GM18517 (cell line): Measurements from ENCODE around the gene SLC26A9.

Source experiments
- ATAC-seq: cut with Tn5 transposase; IDR thresholded peaks from one replicate; pipeline ENCODE4 v1.9.1; 2021; ENCODE audit warnings: mild to moderate bottlenecking, moderate library complexity; ENCODE audit not compliant: unreplicated experiment

Gene SLC26A9

DNA sequence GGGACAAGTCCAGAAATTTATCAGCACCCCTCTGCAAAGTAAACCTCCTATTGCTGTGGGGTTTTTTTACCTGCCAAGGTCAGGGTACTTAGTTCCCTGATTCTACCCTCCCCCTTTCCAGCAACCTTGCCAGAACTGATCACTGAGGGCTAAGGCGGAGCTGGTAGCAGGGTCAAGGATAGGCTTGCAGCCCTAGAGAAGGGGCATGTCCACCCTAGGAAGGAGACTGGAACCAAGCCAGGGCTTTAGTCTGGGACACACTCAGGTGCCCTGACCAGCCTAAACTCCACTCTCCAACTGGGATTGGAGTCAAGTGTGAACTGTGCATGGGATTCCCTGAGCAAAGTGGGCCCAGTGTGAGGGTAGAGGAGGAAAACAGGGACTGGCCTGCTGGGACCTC, 6.5 kb upstream of the SLC26A9 start:
- ATAC-seq, result no peak

DNA sequence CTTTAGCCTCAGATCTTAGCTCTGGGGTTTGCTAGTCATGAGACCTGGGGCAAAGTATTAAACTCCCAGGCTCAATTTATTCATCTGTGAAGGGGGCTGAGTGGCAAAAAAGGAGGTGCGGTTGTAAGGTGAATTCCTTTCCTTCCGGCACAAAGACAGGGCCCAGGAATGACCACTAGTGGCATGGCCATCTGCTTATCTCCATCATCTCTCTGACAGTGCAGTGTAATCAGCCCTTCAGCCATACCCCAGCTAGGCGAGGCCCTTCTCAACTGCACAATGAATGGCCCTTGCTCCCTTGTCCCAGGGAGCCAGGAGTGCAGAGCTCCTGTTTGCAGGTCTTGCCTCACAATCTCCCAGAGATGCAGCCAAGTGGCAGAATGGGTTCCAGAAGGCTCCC, 5.6 kb upstream of the SLC26A9 start:
- ATAC-seq, result no peak

DNA sequence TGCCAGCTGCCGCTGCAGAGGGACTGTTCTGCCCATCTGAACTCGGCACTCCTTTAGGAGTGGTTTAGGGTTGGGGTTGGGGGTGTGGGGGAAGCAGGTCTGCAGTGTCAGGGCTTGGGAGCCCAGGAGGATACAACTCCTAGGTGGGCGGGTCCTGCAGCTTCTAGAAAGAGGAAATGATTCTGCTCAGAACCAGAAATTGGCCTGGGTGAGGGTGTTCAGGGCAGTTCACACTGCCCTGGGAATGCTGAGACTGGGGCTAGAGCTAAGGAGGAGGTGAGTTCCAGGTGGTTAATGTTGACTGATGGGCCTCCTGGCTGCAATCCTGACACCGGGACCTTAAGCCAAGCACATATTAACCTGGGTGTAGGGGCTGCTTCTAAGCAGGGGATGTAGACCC, 4.8 kb upstream of the SLC26A9 start:
- no peak for ATAC-seq

DNA sequence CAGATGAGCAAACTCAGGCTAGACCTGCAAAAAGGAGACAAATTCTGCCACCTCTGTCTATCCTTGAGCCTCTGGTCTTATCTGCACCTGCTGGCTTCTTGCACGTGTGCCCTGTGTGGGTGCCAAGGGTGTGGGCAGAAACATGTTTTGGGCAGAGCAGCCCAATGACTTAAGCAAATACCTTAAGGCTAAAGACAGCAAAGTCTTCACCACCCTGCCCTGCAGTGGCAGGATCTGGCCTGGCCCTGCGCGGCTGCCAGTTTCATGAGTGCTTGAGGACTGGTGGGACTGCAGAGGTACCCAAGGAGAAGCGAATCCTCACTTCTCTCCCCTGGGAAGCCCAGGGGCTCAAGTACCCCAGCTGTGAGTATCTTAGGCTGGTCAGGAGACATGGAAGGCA, 3.8 kb upstream of the SLC26A9 start:
- ATAC-seq, result no peak

DNA sequence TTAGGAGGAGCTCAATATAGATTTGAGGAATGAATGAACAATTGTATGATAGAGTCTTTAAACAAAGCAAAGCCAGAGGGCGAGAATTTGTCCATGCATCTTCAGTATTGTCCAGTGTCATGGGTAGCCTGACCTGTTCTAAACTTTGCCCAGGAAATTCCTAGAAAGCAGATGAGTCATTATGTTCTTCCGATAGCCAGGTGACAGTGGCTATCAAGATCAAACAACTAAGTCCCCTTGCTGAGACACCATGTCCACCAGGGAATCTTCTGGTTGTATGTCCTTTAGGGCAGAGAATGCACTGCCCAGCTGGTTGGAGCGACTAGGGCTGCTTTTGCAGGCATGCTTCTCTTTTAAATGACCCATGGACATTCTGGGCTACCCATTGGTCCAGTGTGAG, 1.8 kb upstream of the SLC26A9 start:
- ATAC-seq, result no peak

DNA sequence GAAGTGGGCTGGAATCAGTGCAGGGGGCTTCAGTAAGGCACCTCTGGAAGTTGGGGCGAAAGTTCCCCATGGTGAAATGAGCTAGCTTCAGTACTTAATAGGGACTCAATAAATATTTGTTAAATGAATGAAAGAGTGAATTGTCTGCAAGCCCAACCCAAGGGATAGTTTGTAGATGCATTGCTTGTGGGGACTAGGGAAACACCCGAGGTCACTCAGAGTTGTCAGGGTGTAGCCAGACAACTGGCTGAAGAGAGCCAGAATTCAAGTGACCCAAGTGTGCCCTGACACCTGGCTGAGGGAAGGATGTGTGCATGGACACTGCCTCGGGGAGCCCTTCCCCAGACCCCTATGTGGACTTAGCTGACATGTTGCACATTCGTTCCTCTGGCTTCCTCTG, 1.3 kb upstream of the SLC26A9 start:
- no peak for ATAC-seq

DNA sequence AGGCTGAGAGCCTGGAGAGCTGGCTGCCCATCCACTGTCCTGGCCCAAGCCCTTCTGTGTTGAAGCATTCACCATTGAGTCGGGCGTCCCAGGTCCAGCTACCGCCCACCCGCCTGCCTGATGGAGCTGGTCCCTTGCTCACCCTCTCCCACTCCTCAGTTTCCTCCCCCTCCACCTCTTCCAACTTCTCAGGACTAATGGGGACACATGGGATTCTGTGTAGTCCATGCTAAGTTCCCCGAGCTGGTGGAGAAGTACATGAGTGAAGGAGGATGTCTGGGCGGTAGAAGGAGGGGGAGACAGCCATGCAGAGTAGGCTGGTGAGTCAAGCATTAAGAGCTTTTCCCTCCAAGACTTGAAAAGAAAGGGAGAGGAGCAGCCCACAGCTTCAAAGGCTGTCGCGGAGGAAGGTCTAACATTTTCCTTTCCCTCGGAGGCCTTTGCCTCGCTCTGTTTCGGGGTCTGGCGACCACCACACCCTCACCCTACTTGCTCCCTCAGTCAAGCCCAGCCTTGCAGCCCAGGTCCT, 561 bp downstream of the SLC26A9 start:
- no peak for ATAC-seq

DNA sequence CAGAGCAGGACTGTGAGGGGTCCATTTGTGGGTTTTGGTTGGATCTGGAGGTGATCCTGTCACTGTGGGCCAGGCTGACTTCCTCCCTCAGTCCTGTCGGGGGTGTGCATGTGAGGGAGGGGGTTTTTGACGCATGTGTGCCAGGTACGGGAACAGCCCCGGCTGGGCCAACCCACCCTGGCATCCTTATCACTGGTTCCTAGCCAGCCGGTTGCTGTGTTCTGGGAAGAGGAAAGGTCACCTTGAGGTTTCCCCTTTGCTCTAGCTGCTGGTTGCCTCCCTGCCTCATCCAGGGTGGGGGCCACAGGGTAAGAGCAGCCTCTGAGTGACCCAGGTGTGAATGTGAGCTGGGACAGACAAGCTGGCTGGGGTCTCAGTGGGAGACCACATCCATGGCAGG, 2.5 kb downstream of the SLC26A9 start:
- no peak for ATAC-seq

DNA sequence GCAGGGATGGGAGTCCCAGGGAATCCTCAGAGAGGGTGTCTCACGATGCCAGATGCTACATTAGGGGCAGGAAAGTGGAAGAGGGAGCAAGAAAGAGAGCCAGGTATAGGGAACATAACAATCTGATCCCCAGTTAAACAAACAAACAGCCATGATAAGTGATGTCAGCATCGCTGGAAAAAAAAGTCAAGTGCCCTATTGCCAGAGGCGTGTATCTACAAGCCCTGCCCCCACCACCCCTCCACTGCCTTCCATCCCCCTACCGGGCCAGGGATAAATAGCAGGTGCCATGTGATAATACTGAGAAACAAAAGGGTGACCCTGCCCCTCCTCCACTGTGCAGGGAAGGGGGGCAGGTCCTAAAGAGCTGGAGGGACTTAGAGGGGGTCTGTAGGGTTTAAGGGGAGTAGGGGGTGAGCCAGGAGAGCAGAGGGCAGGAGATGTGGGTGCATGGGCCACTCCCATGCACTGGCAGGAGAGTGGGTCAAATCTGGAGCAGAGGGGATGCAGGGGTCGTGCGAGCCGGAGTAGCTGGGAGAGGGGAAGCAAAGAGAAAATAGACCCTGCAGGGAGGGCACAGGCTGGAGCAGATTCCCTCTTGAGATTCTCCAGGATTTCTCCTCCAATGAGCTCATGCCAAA, 3.4 kb downstream of the SLC26A9 start:
- ATAC-seq, result no peak

DNA sequence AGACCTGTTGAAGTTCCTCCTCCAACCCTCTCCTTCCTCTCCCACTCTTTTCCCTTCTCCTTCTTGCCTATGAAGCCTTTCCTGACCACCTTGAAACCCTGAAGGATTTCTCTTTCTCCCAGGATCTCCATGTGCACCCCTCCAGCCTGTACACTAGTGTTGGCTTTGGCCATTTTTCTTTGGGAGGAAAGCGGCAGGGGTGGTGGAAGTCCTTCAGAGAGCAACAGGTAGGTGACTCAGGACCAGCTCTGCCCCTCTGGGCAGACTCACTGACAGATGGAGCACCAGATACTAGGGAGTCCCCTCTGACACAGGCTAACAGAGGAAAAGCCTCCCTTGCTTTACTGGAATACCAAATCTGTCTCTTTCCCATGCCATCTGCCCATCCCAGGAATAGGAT, 4.6 kb downstream of the SLC26A9 start:
- ATAC-seq, result no peak

DNA sequence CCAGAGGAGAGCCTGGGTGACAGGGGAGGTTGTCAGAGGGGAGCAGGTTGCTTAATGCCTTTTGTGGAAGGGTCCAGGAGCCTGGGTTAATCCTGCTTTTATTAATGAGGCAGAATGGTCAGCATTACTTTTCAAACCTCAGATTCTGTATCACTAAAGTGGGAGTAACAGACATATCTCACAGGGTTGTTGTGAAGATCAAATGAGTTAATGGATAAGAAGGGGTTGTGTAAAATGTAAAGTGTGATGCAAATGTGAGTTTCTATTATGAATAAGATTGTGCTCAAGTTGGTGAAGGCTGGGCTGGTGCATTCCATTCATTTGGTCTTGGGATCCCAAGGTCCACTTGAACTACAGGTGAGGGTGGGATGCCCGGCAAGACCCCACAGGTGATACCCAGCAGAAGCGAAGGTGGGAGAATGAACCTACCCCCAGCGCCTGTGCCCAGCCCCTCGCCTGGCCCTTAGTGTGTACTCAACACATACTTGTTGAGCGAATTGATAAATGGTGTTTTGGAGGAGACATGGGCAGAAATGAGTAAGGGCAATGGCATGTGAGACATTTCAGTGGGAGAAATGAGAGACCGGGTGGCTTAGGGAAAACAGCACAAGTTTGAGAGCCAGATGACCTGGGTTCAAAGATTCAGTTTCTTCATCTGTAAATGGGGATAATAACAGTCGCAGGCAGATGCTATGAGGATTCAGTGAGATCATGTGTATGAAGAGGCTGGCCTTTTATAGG, 6.2 kb downstream of the SLC26A9 start:
- ATAC-seq, result no peak

DNA sequence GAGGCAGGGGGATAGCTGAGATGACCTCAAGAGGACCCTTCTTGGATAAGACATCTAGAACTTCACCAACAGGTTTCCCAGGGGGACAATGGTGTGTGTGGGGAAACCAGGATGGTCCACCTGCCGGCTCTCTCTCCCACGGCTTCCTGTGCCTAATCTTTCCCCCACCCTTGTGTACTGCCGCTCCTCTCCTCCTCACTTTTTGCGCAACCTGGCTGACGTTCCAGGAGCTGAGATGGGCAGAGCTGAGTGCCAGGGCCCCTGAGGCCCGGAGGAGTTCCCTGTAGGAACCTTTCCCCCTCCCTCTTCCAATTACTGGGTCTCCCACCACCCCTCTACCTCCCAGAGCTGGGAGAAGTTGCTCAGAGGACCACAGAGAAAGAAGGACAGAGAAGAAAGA, 6.9 kb downstream of the SLC26A9 start:
- ATAC-seq, result no peak

DNA sequence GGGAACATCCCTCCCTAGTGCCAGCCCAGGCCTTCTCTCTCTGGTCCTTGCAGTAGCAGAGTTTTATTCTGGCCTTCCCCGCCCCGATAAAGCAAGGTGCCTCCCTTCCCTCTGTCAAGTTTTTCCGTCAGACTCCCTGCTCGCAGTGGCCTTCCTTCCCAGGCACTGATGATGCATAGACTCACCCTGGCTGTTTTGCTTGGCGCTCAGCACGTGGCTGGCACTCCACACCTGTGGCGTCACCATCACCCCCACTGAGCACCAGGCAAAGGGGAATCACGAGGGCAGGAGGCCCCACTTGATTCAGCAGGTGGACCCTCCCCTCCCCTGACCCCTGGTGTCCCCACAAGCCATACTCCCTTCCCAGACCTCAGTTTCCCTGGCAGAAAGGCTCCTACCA, 7.4 kb downstream of the SLC26A9 start:
- ATAC-seq, result no peak

DNA sequence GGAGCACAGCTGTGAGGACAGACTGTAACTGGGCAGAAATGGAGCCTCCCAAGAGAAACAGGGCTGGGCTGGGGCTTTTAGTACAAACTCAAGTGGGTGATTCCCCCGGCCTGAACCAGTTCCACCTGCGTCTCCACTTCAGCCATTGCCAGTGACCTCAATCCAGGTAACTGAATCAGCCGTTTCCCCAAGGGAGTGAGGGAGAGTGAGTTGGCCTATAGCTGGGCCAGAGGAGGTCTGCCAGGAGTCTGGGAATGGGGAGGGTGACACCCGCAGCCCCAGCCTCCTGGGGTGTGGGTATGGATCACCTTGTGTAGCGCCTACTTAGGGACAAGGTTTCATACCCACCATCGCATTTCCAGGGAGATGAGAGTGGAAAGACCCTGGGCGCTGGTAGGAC, 8.5 kb downstream of the SLC26A9 start:
- no peak for ATAC-seq

DNA sequence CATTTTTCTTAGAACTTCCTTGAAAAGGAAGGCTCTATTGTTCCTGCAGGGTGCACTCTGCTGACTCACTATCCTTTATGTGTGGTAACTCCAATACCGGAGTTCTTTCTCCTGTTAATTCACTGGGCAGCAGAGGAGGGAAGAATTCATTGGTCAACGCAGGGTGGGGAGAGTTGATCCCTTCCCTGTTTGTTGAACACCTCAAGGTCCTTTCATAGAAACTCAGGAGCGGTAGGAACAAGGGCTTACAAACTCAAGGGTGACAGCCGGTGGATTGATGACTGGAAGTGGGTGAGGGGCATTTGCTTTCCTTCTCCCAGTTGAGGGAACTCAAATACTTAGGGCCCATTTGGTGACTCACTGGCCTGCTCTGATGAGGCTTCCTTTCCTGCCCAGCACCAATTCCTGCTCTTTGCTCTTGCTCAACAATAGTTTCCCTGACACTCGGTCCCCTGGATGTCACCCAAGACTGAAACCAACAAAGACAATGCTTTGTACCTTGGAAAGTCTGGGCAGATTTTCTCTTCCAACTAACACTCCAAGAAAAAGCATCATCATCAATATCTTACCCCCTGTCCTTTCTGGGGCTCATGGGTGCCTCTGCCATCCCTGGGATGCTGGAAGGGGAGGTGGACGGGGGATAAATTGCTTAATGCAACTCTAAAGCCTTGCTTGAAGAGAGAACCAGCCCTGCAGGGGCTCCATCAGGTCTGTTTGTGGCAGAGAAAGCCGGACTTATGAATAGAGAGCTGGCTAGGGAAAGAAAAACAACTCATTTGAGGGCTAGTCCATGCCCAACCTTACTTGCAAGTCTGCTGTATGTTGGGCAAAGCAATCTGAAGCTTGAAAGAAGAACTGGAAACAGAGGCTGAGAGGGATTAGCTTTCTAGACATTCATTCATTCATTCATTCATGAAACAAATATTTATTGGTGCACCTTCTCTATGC, 9.3 kb downstream of the SLC26A9 start:
- no peak for ATAC-seq

DNA sequence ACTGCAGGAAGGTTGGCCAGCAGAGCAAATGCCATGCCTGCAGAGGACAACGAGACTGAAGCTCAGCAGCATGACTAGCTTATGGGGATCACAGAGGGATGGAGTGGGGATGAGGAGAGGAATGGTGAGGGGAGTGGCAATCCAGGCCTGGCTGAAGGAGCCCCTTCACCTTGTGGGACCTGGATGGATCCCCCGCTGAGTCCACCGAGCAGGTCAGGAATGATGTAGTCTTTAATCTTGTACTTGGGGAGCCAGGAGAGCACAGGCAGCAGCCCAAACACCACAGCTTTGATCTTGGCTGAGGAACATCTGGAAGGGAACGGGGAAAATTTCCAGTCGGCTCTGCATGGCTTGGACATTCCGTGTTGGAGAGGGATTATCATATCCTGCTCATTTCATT, 10.5 kb downstream of the SLC26A9 start:
- no peak for ATAC-seq

DNA sequence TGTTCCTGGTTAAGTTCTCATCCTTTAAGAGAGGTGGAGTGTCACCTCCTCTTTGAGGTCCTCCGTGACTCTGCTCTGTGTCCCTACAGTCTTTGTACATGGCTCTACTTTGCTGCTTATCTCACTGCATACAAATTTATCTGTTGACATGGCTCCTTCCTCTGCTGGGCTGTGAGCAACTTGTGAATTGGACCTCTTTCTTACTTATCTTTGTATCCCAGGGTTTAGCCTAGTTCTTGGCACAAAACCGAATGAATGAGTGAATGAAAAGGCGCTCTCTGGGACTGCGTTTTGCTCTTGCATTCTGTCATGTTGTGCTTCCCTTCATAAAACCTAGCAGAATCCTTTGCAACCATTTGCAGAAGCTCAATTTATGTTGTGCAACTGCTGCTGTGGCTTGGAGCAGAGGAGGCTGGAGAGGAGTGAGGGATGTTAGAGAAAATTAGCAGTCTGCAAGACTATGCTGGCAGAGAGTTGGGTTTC, 12.4 kb downstream of the SLC26A9 start:
- ATAC-seq, result no peak

DNA sequence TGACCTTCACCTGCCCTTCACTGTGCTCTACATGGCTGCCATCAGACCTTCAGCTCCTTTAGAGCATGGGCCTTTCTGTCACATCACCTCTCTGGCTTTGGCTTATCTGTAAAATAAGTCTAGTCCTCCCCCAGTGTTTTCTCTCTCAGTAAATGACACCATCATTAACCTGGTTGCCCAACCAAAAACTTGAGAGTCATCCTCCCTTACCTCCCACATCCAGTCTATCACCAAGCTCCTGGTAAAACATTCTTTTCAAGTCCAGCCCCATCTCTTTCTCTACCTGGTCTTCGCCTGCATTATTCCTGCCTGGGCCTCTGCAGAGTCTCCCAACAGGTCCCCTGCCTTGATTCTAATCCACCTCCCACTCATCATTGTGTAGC, 13.1 kb downstream of the SLC26A9 start:
- no peak for ATAC-seq

DNA sequence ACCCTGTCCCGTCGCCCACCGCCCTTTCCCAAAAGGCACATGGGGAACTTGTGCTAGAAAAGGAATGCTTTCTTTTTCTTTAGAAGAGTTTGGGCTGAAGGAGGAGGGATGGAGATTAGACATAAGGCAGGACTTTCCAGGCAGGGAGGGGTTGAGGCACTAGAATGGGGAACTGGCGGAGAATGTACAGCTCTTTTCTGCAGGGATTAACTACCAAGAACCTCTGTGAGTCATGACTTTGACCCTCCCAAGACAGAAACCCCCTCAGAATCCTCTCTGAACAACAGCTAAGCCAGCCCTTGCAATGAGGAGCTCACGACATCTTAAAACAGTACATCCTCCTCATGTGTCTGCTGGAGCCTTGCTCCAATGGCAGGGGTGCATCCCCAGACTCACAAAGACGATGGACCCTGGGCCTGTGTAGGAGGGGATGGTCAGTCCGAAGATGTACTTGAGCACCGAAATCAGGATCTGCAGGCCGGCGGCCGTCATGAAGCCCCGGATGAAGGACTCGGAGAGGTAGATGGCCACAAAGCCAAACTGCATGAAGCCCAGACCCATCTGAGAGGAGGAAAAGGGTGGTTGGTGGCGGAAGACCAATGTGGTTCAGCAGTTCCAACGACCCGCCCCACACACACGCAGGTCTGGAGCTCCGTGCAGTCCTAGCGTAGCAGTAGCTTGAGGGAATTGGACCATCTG, 13.6 kb downstream of the SLC26A9 start:
- ATAC-seq, result no peak

DNA sequence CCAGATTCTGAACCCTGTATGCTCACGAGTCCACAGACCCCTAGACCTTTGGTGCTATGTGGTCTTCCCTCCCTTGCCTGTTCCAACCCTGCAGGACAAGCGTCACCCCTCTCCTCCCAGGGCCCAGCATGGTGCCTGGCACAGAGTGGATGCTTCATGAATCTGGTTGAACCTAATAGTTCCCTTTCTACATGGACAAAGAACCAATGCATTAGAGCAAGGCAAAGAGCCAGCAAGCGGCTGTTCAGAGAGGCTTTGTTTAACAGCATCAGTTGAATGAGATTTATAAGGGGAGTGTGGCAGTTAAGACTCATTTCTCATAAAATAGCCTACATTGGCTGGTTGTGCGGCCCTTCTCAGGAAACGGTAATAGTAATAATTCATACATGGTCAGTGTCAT, 14.9 kb downstream of the SLC26A9 start:
- ATAC-seq, result no peak

DNA sequence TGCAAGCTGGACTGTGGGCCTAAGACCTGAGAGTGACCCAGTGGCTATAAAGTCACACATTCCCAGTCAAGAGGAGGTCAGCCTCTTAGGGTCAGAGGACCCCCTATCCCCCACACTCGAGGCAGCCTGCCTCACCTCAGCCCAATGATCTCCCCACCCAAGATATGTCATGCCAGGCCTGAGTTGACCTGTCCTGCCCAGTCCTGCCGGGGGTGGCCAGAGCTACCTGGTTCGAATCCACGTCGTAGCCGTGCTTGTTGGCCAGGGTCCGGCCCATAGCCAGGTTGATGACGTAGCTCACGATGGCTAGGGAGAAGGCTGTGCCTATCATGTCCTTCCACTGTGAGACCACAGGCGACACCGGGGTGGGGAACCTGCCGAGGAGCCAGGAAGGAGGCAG, 15.6 kb downstream of the SLC26A9 start:
- no peak for ATAC-seq
